Measurements from ENCODE around the gene DNAI7.

GRCh38 chr12:25069224-25069623, 125.7 kb downstream of the DNAI7 start:
- TF ChIP-seq, protein P1, sequence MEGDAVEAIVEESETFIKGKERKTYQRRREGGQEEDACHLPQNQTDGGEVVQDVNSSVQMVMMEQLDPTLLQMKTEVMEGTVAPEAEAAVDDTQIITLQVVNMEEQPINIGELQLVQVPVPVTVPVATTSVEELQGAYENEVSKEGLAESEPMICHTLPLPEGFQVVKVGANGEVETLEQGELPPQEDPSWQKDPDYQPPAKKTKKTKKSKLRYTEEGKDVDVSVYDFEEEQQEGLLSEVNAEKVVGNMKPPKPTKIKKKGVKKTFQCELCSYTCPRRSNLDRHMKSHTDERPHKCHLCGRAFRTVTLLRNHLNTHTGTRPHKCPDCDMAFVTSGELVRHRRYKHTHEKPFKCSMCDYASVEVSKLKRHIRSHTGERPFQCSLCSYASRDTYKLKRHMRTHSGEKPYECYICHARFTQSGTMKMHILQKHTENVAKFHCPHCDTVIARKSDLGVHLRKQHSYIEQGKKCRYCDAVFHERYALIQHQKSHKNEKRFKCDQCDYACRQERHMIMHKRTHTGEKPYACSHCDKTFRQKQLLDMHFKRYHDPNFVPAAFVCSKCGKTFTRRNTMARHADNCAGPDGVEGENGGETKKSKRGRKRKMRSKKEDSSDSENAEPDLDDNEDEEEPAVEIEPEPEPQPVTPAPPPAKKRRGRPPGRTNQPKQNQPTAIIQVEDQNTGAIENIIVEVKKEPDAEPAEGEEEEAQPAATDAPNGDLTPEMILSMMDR (IDR thresholded peaks at IDR 0.05; ENCODE audit: poor library complexity, severe bottlenecking), result no peak
- TF ChIP-seq POLR2AphosphoS5 (IDR thresholded peaks at IDR 0.05) (no peak), EP300 (conservative IDR thresholded peaks at IDR 0.05; ENCODE audit: poor library complexity, severe bottlenecking) (no peak), RAD21 (conservative IDR thresholded peaks at IDR 0.05) (no peak), EZH2 (IDR thresholded peaks at IDR 0.05; ENCODE audit: borderline replicate concordance, insufficient read depth, low read length, poor library complexity, severe bottlenecking) (no peak), SMC3 (conservative IDR thresholded peaks at IDR 0.05; ENCODE audit: poor library complexity) (no peak)

Measured in neural cell (in vitro differentiated cells).